Adrenal gland (tissue), 12 donors: ENCODE measurements around the gene SH2D1B. TPM values are rescaled to one million over a fixed set of nuclear protein-coding genes. Genes with fewer than 3 reads are reported as not detected.

Experiments
- DNase-seq, 7 donors: peaks; one replicate each; pipeline ENCODE4 v3.0.0-alpha.2; 2019 to 2020
- H3K27ac ChIP-seq, 5 donors: fragments of 200-600 bp; sonication (generic) in 4 of 5; 1 replicate in 3 of 5; 2 replicates in 2 of 5; pipeline versions ENCODE4 v1.5.1 to v1.8.0; 2016 to 2020; ENCODE audit warnings: mild to moderate bottlenecking in 1 of 5
- H3K27me3 ChIP-seq: fragments of 200-600 bp; 2 replicates; pipeline ENCODE4 v1.8.0; 2021
- H3K36me3 ChIP-seq, 2 donors: fragments of 200-600 bp; replicated peaks in 1 of 2; 1 replicate in 1 of 2; 2 replicates in 1 of 2; pipeline versions ENCODE4 v1.5.1 to v1.8.0; 2018 to 2022
- H3K4me1 ChIP-seq, 2 donors: fragments of 200-600 bp; replicated peaks in 1 of 2; 1 replicate in 1 of 2; 2 replicates in 1 of 2; pipeline versions ENCODE4 v1.5.1 to v1.8.0; 2018 to 2021
- H3K4me3 ChIP-seq, 4 donors: fragments of 200-600 bp; sonication (generic) in 3 of 4; one replicate each; pipeline ENCODE4 v1.5.1; 2016 to 2018
- H3K9me3 ChIP-seq, 3 donors: fragments of 200-600 bp; sonication (generic) in 1 of 3; replicated peaks in 1 of 3; 1 replicate in 2 of 3; 2 replicates in 1 of 3; pipeline versions ENCODE4 v1.5.1 to v1.8.0; 2016 to 2021
- POLR2A ChIP-seq, 2 donors: fragments of 450-650 bp; IDR thresholded peaks; one replicate each; pipeline ENCODE4 v1.6.1; 2017; ENCODE audit warnings: antibody characterized with exemption in 2 of 2, mild to moderate bottlenecking in 2 of 2, moderate library complexity in 1 of 2
- WGBS, 4 donors: extraction: QIAGEN DNeasy Blood & Tissue Kit in 2 of 4; methylation state at CpG; one replicate each; pipeline versions ENCODE4 v1.1.5 to v1.1.7; 2013 to 2017; 5-methylcytosine and 5-hydroxymethylcytosine counted together
- intact Hi-C, 2 donors: fragments of 100-400 bp; cut with DNase I; formaldehyde crosslinking; loops; one replicate each; pipeline versions ENCODE4 v1.14.1 to v1.15.0; 2022 to 2023
- polyA plus RNA-seq, 3 donors: library from polyadenylated mRNA; stranded (reverse); fragments of 200-250 nt in 2 of 3; fragments of 350-450 nt in 1 of 3; fragmentation: Illumina TruSeq in 1 of 3; extraction: RNeasy Lipid Tissue Mini Kit (QIAGEN cat#74804) in 1 of 3; gene quantifications; one replicate each; pipeline ENCODE4 v1.2.3, GENCODE V29; 2013 to 2014
- total RNA-seq, 9 donors: library from RNA; depleted of rRNA in 4 of 9; stranded (reverse); fragments of >200 nt in 4 of 9; fragments of 120-200 nt in 1 of 9; fragmentation: NEBNext Ultra II Directional in 1 of 9; extraction: Animal tissue kit (Norgen Biotek cat#: 25700) in 1 of 9; gene quantifications; one replicate each; pipeline versions ENCODE4 v1.1.0 to v1.2.4, GENCODE V29; 2013 to 2023
- TF ChIP-seq, protein P1 (sequence below), 6 experiments: fragments of 450-650 bp in 4 of 6; fragments of 200-600 bp in 2 of 6; sonication (generic) in 1 of 6; IDR thresholded peaks; 1 replicate in 5 of 6; 2 replicates in 1 of 6; pipeline versions ENCODE4 v1.5.1 to v1.8.0; 2016 to 2021; ENCODE audit warnings: antibody characterized with exemption in 6 of 6, mild to moderate bottlenecking in 2 of 6, moderate library complexity in 1 of 6
- donor health status: healthy with polysubstance abuse.
- donor health status: Bipolar disorder and iron deficiency.
- donor health status: DM: yes; HTN: yes; CAD: no.
- donor health status: DM: no; HTN: no; CAD: no.
- donor health status: DM: no; HTN: no; CAD: no.
- donor health status: DM: yes; HTN: yes; CAD: no.

Gene SH2D1B
- total and polyA plus RNA-seq, 12 donors = 0.08 to 0.13 (median 0.11) TPM; not detected in 9

DNA sequence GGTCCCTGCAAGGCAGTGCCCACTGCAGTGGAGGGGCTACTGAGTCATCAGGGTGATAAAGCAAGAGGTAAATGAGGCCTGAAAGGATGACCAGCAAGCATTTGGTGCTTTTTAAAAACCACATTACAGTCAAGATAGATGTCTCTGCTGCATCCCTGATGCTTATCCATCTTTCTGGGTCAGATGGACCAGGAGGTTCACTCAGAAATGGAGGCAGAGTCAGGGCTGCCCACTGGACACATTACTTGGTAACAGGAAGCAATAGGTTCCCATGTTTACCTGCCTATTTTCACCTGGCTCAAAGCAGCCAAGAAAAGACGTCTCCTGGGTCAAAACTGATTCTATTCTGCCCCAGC lies 38.9 kb downstream of the SH2D1B start:
- TF ChIP-seq, protein P1, sequence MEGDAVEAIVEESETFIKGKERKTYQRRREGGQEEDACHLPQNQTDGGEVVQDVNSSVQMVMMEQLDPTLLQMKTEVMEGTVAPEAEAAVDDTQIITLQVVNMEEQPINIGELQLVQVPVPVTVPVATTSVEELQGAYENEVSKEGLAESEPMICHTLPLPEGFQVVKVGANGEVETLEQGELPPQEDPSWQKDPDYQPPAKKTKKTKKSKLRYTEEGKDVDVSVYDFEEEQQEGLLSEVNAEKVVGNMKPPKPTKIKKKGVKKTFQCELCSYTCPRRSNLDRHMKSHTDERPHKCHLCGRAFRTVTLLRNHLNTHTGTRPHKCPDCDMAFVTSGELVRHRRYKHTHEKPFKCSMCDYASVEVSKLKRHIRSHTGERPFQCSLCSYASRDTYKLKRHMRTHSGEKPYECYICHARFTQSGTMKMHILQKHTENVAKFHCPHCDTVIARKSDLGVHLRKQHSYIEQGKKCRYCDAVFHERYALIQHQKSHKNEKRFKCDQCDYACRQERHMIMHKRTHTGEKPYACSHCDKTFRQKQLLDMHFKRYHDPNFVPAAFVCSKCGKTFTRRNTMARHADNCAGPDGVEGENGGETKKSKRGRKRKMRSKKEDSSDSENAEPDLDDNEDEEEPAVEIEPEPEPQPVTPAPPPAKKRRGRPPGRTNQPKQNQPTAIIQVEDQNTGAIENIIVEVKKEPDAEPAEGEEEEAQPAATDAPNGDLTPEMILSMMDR (IDR thresholded peaks at IDR 0.05) = no peak
- no peak for TF ChIP-seq POLR2A (IDR thresholded peaks at IDR 0.05)

DNA sequence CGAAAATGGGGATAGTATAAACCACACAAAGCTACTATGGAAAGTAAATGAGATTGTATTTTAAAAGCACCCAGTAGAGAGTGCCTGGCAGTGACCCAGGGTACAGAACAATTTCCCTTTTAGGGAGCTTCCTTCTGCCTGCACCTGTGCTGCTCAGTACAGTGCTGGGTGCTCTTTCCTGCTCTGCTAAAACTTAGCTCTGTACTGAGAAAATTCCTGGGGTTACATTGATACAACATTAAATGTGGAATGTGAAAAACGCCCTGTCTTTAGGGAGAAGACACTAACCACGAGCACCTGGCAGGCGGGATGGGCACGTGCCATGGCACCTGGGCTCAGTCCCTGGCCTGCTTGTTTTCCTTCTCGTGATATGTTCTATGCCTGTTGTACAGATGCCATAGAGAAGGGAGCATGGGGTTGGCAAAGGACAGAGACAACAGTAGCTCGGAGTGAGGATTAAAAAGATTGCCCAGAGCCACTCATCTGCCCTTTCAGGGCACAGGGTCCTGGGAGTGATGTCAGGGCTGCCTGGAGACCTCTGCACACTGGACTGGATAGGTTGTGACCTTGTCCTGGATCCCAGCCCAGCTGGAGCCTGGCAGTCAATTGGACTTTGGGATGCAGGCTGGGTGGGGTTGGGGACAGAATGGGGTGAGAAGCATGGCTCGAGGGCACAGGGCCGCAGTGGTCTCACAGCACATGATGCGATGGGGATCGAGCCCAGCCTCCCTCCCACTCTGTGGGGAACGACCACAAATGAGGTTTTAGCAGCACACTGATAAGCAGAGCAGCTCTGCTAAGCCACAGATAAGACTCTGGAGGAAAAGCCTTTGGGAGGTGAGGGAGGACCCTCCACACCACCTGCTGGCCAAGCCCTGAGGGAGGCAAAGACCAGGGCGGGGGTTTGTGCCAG lies 39.5 kb downstream of the SH2D1B start:
- 73 to 78% (median 75%) methylated on average over 9 to 13 of the region's 13 CpGs for WGBS, 4 donors
- H3K9me3 ChIP-seq = no peaks in the 10 kb centered on the region
- H3K27me3 ChIP-seq = no peaks in the 10 kb centered on the region
- no peaks in the 10 kb centered on the region for H3K36me3 ChIP-seq
- H3K4me3 ChIP-seq = no peak overlapping the region
- TF ChIP-seq, protein P1 (IDR thresholded peaks at IDR 0.05) = no peak
- TF ChIP-seq POLR2A (IDR thresholded peaks at IDR 0.05) = no peak
- H3K4me1 ChIP-seq = no peaks in the 10 kb centered on the region
- no peak overlapping the region for H3K27ac ChIP-seq
- no peak for DNase-seq
- intact Hi-C loops = no loop called here

More for the DNA sequence above, 38.9 kb downstream of the SH2D1B start:
- DNase-seq = no peak
- Histone ChIP-seq H3K36me3 (no peaks in the 10 kb centered on the region), H3K27me3 (no peaks in the 10 kb centered on the region), H3K27ac (no peak overlapping the region), H3K4me3 (no peak overlapping the region), H3K4me1 (no peaks in the 10 kb centered on the region), H3K9me3 (no peaks in the 10 kb centered on the region)
- intact Hi-C loops = no loop called here
- 70 to 82% (median 78%) methylated on average over 1 of the region's 1 CpG for WGBS, 4 donors

DNA sequence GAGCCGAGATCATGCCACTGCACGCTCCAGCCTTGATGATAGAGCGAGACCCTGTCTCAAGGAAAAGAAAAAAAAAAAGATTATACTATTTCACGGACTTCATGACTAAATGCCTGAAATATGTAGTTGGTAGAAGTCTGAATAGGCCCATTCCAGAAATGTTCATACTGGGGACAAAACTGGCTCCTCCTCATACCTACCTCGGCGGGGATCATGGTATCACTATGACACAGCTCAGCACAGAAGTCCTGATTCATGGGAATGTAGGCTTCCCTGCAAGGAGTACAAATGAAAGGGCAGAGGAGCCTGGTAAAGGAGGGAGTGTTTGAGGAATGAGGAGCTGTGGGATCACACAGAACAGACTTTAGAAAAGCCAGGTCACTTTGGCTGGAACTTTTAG lies 40.3 kb downstream of the SH2D1B start:
- H3K36me3 ChIP-seq = no peaks in the 10 kb centered on the region
- H3K27me3 ChIP-seq = no peaks in the 10 kb centered on the region
- no peak for DNase-seq
- intact Hi-C loops = no loop called here
- 92 to 95% (median 94%) methylated on average over 6 of the region's 6 CpGs for WGBS, 4 donors
- no peaks in the 10 kb centered on the region for H3K9me3 ChIP-seq
- H3K4me1 ChIP-seq = no peaks in the 10 kb centered on the region
- H3K4me3 ChIP-seq = no peak overlapping the region
- TF ChIP-seq, protein P1 (IDR thresholded peaks at IDR 0.05) = no peak
- no peak for TF ChIP-seq POLR2A (IDR thresholded peaks at IDR 0.05)
- no peak overlapping the region for H3K27ac ChIP-seq

DNA sequence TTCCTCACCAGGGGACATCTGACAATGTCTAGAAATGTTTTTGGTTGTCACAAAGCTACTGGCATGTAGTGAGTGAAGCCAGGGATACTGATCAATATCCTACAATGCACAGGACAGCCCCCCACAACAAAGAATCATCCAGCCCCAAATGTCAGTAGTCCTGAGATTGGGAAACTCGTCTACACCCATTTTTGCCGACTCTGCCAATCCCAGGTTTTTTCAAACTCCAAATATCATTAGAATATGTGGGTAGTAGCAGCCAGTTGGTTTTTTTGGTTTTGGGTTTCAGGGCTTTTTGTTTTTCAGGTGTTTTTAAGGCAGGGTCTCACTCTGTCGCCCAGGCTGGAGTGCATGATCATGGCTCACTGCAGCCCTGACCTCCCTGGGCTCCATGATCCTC lies 41.2 kb downstream of the SH2D1B start:
- H3K36me3 ChIP-seq = no peaks in the 10 kb centered on the region
- no peak for DNase-seq
- no peak for TF ChIP-seq POLR2A (IDR thresholded peaks at IDR 0.05)
- TF ChIP-seq, protein P1 (IDR thresholded peaks at IDR 0.05) = no peak
- WGBS, 4 donors = 88 to 95% (median 91%) methylated on average over 3 of the region's 3 CpGs
- no peaks in the 10 kb centered on the region for H3K27me3 ChIP-seq
- no peaks in the 10 kb centered on the region for H3K9me3 ChIP-seq
- H3K27ac ChIP-seq = no peak overlapping the region
- H3K4me1 ChIP-seq = no peaks in the 10 kb centered on the region
- intact Hi-C loops = no loop called here
- H3K4me3 ChIP-seq = no peak overlapping the region
